H1 (cell line): ENCODE results near the gene C16orf95. TPM values are rescaled to one million over a fixed set of nuclear protein-coding genes. Genes with fewer than 3 reads are reported as not detected.

Experiments used
- EZH2 ChIP-seq: fragments of 200-600 bp; sonication (generic); IDR thresholded peaks from 2 replicates; pipeline ENCODE4 v1.7.1; 2012; ENCODE audit warnings: low read depth, mild to moderate bottlenecking, moderate library complexity, low read length, inconsistent platforms; ENCODE audit not compliant: severe bottlenecking
- GTF2F1 ChIP-seq: IDR thresholded peaks from 2 replicates; pipeline ENCODE4 v1.6.1; 2012; ENCODE audit warnings: low read depth, low read length, improper control_type of control experiment, borderline replicate concordance
- HDAC2 ChIP-seq, 2 experiments: fragments of 300-600 bp in 1 of 2; sonication (generic) in 1 of 2; IDR thresholded peaks; 2 replicates each; pipeline ENCODE4 v1.6.1; 2011 to 2012; ENCODE audit warnings: low read depth in 2 of 2, low read length in 2 of 2, mild to moderate bottlenecking in 2 of 2, moderate library complexity in 2 of 2, borderline replicate concordance in 1 of 2, inconsistent platforms in 1 of 2
- HDAC6 ChIP-seq: IDR thresholded peaks from one replicate; pipeline ENCODE4 v1.7.1; 2012; ENCODE audit warnings: low read depth, mild to moderate bottlenecking, inconsistent platforms, low read length, moderate library complexity
- MAFK ChIP-seq: IDR thresholded peaks from 2 replicates; pipeline ENCODE4 v1.6.1; 2012; ENCODE audit warnings: low read depth, mild to moderate bottlenecking, improper control_type of control experiment, low read length
- MAX ChIP-seq: IDR thresholded peaks from 2 replicates; pipeline ENCODE4 v1.6.1; 2012; ENCODE audit warnings: inconsistent platforms
- POLR2A ChIP-seq, 2 experiments: IDR thresholded peaks; 1 replicate in 1 of 2; 2 replicates in 1 of 2; pipeline ENCODE4 v1.6.1; 2011; ENCODE audit warnings: low read depth in 2 of 2, low read length in 2 of 2, mild to moderate bottlenecking in 2 of 2; ENCODE audit errors: control extremely low read depth in 1 of 2
- SIX5 ChIP-seq: IDR thresholded peaks from 2 replicates; pipeline ENCODE4 v1.6.1; 2011; ENCODE audit warnings: mild to moderate bottlenecking, low read depth, low read length
- polyA plus RNA-seq, 7 experiments: library from polyadenylated mRNA; depleted of rRNA in 3 of 7; stranded (reverse) in 5 of 7; unstranded in 2 of 7; fragments of >200 nt in 5 of 7; fragments of 200-250 nt in 2 of 7; gene quantifications; 1 replicate in 5 of 7; 2 replicates in 1 of 7; 4 replicates in 1 of 7; pipeline versions ENCODE4 v1.2.1 to v1.2.3, GENCODE V29; 2011 to 2013; ENCODE audit warnings: missing spikeins in 2 of 7, mixed read lengths in 2 of 7
- total RNA-seq: library from RNA; stranded (reverse); fragmentation: NEBNext Ultra II Directional; extraction: Animal tissue kit (Norgen Biotek cat#: 25700); gene quantifications from 2 replicates; pipeline ENCODE4 v1.2.1, GENCODE V29; 2021

Gene C16orf95
- total and polyA plus RNA-seq, 2 of the 8 experiments (the other 6 are each of a cell fraction or from before 2014, with no cell fraction given), result 5.0 to 5.4 TPM

- TF ChIP-seq HDAC6 (no peak), HDAC2 (IDR thresholded peaks at IDR 0.05; ENCODE audit: borderline replicate concordance in 1 of 2, low read depth in 2 of 2, low read length in 2 of 2) (no peak), MAX (no peak), GTF2F1 (no peak), MAFK (no peak), POLR2A (IDR thresholded peaks at IDR 0.05; ENCODE audit: control extremely low read depth in 1 of 2, low read depth in 2 of 2, low read length in 2 of 2) (no peak), SIX5 (no peak), EZH2 (no peak)
These were observed 26.0 kb upstream of the C16orf95 start (continued) for GRCh38 chr16:87342978-87343752.
